Neural progenitor cell (in vitro differentiated cells): Measurements from ENCODE around the gene ADCK1. TPM values are rescaled to one million over a fixed set of nuclear protein-coding genes. Genes with fewer than 3 reads are reported as not detected.
A peak's percentile ranks its signal among the peaks of the same experiment; 100 is the strongest.

Source experiments
- DNase-seq: peaks from one replicate; pipeline ENCODE4 v3.0.0-alpha.2; 2016; ENCODE audit warnings: low spot score
- H2AFZ ChIP-seq: fragments of 200-600 bp; sonication (generic); replicated peaks from 2 replicates; pipeline ENCODE4 v1.6.1; 2016; ENCODE audit warnings: antibody characterized with exemption
- H3F3A ChIP-seq: fragments of 200-600 bp; sonication (generic); 2 replicates; pipeline ENCODE4 v1.6.1; 2016; ENCODE audit warnings: antibody characterized with exemption, low read depth
- H3K27ac ChIP-seq: fragments of 200-600 bp; sonication (generic); 2 replicates; pipeline ENCODE4 v1.5.1; 2016; ENCODE audit warnings: mild to moderate bottlenecking
- H3K27me3 ChIP-seq: fragments of 200-600 bp; sonication (generic); 2 replicates; pipeline ENCODE4 v1.6.1; 2016; ENCODE audit warnings: mild to moderate bottlenecking, moderate library complexity
- H3K36me3 ChIP-seq: fragments of 200-600 bp; sonication (generic); 2 replicates; pipeline ENCODE4 v1.5.1; 2016
- H3K4me1 ChIP-seq: fragments of 200-600 bp; sonication (generic); 2 replicates; pipeline ENCODE4 v1.6.1; 2016; ENCODE audit warnings: mixed run types
- H3K4me2 ChIP-seq: fragments of 200-600 bp; sonication (generic); 2 replicates; pipeline ENCODE4 v1.6.1; 2016
- H3K4me3 ChIP-seq: fragments of 200-600 bp; sonication (generic); 2 replicates; pipeline ENCODE4 v1.5.1; 2016
- H3K79me2 ChIP-seq: fragments of 200-600 bp; sonication (generic); 2 replicates; pipeline ENCODE4 v1.6.1; 2016; ENCODE audit warnings: low read depth
- H3K9ac ChIP-seq: fragments of 200-600 bp; sonication (generic); 2 replicates; pipeline ENCODE4 v1.6.1; 2016
- H3K9me3 ChIP-seq: fragments of 200-600 bp; sonication (generic); 2 replicates; pipeline ENCODE4 v1.5.1; 2016; ENCODE audit warnings: low read depth
- H4K20me1 ChIP-seq: fragments of 200-600 bp; sonication (generic); 2 replicates; pipeline ENCODE4 v1.6.1; 2016; ENCODE audit warnings: low read depth
- H3K27ac Mint-ChIP-seq: 3 replicates; pipeline ENCODE4 v1.8.0; 2021; ENCODE audit warnings: mixed read lengths
- H3K27me3 Mint-ChIP-seq: 2 replicates; pipeline ENCODE4 v1.8.0; 2022; ENCODE audit warnings: low read depth, mild to moderate bottlenecking, inconsistent platforms, moderate library complexity, mixed read lengths; ENCODE audit not compliant: insufficient read depth
- H3K36me3 Mint-ChIP-seq: 3 replicates; pipeline ENCODE4 v1.8.0; 2021; ENCODE audit warnings: mixed read lengths
- H3K4me1 Mint-ChIP-seq: 3 replicates; pipeline ENCODE4 v1.8.0; 2021; ENCODE audit warnings: mixed read lengths
- H3K4me3 Mint-ChIP-seq: 3 replicates; pipeline ENCODE4 v1.8.0; 2021; ENCODE audit warnings: mild to moderate bottlenecking, moderate library complexity, mixed read lengths
- H3K9me3 Mint-ChIP-seq: 3 replicates; pipeline ENCODE4 v1.8.0; 2020; ENCODE audit warnings: mixed read lengths
- EZH2 ChIP-seq: fragments of 200-600 bp; sonication (generic); IDR thresholded peaks from 2 replicates; pipeline ENCODE4 v1.6.1; 2017; ENCODE audit warnings: antibody characterized with exemption, mild to moderate bottlenecking, moderate library complexity
- EZH2phosphoT487 ChIP-seq: fragments of 200-600 bp; sonication (generic); IDR thresholded peaks from 2 replicates; pipeline ENCODE4 v1.6.1; 2017; ENCODE audit warnings: antibody characterized with exemption
- total RNA-seq: library from RNA; depleted of rRNA; stranded (reverse); fragments of >200 nt; gene quantifications from 2 replicates; pipeline ENCODE4 v1.2.3, GENCODE V29; 2015; ENCODE audit warnings: low replicate concordance
- TF ChIP-seq, protein P1 (sequence below): fragments of 200-600 bp; sonication (generic); IDR thresholded peaks from 2 replicates; pipeline ENCODE4 v1.5.1; 2017; ENCODE audit warnings: antibody characterized with exemption, mild to moderate bottlenecking

Gene ADCK1
- total RNA-seq, 1 donor from 2014 or later: 1.6 TPM

DNA sequence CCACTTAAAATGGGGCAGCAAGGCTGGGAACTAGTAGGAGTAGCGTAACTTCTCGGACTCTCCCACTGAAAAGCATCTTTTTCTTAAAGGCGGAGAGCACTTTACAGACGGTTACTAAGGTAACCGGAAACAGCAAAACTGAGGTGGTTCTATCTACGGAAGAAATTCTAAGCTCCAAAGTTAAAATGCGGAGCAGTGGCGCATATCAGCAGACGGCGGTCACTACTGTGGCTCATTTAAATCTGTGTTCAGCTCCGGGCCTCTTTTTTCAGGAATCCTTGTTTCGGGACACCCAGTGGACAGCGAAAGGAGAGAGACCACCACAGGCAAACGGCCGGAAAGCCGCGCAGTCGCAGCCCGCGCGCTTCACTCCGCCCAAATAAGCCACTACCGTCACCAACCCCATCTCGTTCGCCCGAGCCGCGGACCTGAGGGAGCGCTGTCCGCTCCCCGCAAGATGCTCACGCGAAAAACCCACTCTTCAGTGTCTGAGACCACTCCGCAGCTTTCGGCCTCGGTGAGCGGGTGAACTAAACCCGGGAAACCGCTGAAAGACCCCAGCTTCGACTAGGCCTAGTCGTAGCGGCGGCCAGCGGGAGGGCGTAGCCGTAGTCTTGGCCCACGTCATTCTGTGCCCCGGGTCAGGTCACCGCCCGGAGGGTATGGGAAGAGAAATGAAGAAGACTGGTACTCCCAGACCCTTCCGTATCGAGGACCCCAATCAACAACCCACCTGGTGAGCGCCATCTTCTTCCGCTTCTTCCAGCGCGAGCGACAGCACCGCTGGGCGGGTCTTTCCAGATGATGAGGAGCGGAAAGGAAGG is 39.3 kb upstream of the ADCK1 start, which contains the start of gene SNW1:
SNW1 (minus strand) TSS at position 776 of the 824 bp plus-strand sequence; CDS start at position 747, 29 bp downstream.
- H3K4me2 ChIP-seq: peak within 1 kb of the TSS; percentile 80
- H3K4me3 Mint-ChIP-seq: peak within 1 kb of the TSS; percentile 95
- H3K9me3 Mint-ChIP-seq: no peaks in the 10 kb centered on the region

DNA sequence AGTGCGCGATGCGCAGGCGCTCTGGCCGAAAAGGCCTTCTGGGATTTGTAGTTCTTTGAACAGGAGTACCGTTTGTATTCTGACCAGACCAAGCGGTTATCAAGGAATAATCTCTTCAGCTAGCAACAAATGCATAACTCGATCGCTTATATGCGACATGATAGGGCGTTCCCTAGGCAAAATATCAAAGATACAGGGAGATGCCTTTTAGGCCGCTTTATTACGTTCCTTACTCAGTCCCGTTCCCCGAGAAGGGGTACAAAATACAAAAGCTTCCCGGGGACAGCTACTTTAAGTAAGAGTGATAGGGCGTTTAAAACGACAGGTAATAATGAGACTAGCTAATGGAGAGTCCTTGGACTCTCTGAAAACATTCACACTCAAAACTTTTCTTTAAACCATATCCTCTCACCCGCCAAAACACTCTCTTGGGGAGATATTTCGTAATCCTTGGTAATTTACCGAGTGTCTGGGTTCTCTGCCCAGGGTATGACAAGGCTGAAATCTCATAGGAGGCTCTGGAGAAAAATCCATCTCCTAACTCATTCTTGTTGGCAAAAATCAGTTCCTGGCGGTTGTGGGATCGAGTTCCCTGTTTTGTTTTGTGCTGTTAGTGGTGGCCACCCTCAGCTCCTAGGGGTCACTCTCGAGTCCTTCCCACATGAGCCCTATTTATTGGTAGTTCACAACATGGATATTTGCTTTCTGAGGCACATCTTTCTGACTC is 38.5 kb upstream of the ADCK1 start:
- Histone ChIP-seq H3F3A (peaks cover 9% of the 10 kb centered on the region), H3K79me2 (peaks cover 45% of the 10 kb centered on the region), H3K36me3 (no peaks in the 10 kb centered on the region), H3K9ac (no peak overlapping the region), H3K27ac (no peak overlapping the region), H3K9me3 (no peaks in the 10 kb centered on the region), H4K20me1 (peaks cover 22% of the 10 kb centered on the region), H3K4me3 (peak overlapping the region; percentile 92), H3K4me1 (peaks cover 18% of the 10 kb centered on the region), H3K4me2 (peak overlapping the region; percentile 80), H3K27me3 (no peaks in the 10 kb centered on the region), H2AFZ (peak overlapping the region; percentile 90)
- peak overlapping the region; percentile 87 for H3K27ac Mint-ChIP-seq
- TF ChIP-seq, protein P1, sequence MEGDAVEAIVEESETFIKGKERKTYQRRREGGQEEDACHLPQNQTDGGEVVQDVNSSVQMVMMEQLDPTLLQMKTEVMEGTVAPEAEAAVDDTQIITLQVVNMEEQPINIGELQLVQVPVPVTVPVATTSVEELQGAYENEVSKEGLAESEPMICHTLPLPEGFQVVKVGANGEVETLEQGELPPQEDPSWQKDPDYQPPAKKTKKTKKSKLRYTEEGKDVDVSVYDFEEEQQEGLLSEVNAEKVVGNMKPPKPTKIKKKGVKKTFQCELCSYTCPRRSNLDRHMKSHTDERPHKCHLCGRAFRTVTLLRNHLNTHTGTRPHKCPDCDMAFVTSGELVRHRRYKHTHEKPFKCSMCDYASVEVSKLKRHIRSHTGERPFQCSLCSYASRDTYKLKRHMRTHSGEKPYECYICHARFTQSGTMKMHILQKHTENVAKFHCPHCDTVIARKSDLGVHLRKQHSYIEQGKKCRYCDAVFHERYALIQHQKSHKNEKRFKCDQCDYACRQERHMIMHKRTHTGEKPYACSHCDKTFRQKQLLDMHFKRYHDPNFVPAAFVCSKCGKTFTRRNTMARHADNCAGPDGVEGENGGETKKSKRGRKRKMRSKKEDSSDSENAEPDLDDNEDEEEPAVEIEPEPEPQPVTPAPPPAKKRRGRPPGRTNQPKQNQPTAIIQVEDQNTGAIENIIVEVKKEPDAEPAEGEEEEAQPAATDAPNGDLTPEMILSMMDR: peak; percentile 57
- TF ChIP-seq EZH2: no peak
- H3K27me3 Mint-ChIP-seq: peaks cover 4% of the 10 kb centered on the region
- DNase-seq: peak; percentile 57
- H3K9me3 Mint-ChIP-seq: no peaks in the 10 kb centered on the region
- H3K36me3 Mint-ChIP-seq: peaks cover 16% of the 10 kb centered on the region
- peak overlapping the region; percentile 95 for H3K4me3 Mint-ChIP-seq
- H3K4me1 Mint-ChIP-seq: peaks cover 38% of the 10 kb centered on the region

More for the DNA sequence above, 39.3 kb upstream of the ADCK1 start, which contains the start of gene SNW1:
- no peak for TF ChIP-seq EZH2phosphoT487
- TF ChIP-seq, protein P1: peak; percentile 11
- H3K27me3 Mint-ChIP-seq: peaks cover 6% of the 10 kb centered on the region
- H3K27me3 ChIP-seq: no peaks in the 10 kb centered on the region
- no peaks in the 10 kb centered on the region for H3K36me3 ChIP-seq
- peak within 1 kb of the TSS; percentile 88 for H3K9ac ChIP-seq
- H3K4me1 ChIP-seq: peaks cover 18% of the 10 kb centered on the region
- peak within 1 kb of the TSS; percentile 90 for H2AFZ ChIP-seq
- peaks cover 53% of the 10 kb centered on the region for H3K79me2 ChIP-seq
- H3K27ac Mint-ChIP-seq: peak within 1 kb of the TSS; percentile 87
- no peaks in the 10 kb centered on the region for H3K9me3 ChIP-seq
- H3K4me1 Mint-ChIP-seq: peaks cover 38% of the 10 kb centered on the region
- peak; percentile 97 for DNase-seq
- H3K4me3 ChIP-seq: peak within 1 kb of the TSS; percentile 92
- H4K20me1 ChIP-seq: peaks cover 22% of the 10 kb centered on the region
- H3K36me3 Mint-ChIP-seq: peaks cover 21% of the 10 kb centered on the region
- peaks cover 9% of the 10 kb centered on the region for H3F3A ChIP-seq
- peak within 1 kb of the TSS; percentile 80 for H3K27ac ChIP-seq

DNA sequence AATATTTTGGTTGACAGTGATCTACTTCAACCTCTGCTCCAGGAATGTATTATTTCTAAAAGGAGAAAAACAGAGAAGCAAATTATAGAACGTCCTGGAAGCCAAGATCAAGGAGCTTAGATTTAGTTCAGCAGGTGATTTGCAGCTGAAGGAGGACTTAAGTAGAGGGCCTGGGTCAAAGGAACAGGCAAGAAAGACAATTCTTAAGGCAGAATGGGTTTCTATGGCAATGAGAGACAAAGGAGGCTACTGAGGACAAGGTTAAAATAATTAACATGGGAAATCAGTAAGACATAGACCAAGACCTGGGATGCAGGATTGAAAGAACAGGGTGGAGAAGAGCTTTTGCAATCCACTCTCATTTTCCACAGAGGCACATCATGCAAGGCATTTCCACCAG is 36.6 kb upstream of the ADCK1 start:
- Mint-ChIP-seq H3K9me3 (no peaks in the 10 kb centered on the region), H3K27me3 (peaks cover 4% of the 10 kb centered on the region), H3K27ac (peak overlapping the region; percentile 87), H3K36me3 (peaks cover 8% of the 10 kb centered on the region), H3K4me1 (peaks cover 37% of the 10 kb centered on the region), H3K4me3 (peak overlapping the region; percentile 65)
- Histone ChIP-seq H3K4me3 (no peak overlapping the region), H3F3A (peaks cover 9% of the 10 kb centered on the region), H2AFZ (no peak overlapping the region), H4K20me1 (peaks cover 21% of the 10 kb centered on the region), H3K36me3 (no peaks in the 10 kb centered on the region), H3K4me2 (no peak overlapping the region), H3K27ac (no peak overlapping the region), H3K9ac (no peak overlapping the region), H3K79me2 (peaks cover 25% of the 10 kb centered on the region), H3K4me1 (peaks cover 18% of the 10 kb centered on the region), H3K9me3 (no peaks in the 10 kb centered on the region), H3K27me3 (no peaks in the 10 kb centered on the region)
- TF ChIP-seq, protein P1: no peak
- TF ChIP-seq EZH2phosphoT487 (no peak), EZH2 (no peak)
- peak; percentile 33 for DNase-seq
